AG08395 (cell line): ENCODE data around the gene SMG7.

ENCODE experiments used
- DNase-seq: peaks from one replicate; pipeline ENCODE4 v3.0.0; 2012; ENCODE audit warnings: mixed read lengths, low spot score

SMG7 gene

DNA sequence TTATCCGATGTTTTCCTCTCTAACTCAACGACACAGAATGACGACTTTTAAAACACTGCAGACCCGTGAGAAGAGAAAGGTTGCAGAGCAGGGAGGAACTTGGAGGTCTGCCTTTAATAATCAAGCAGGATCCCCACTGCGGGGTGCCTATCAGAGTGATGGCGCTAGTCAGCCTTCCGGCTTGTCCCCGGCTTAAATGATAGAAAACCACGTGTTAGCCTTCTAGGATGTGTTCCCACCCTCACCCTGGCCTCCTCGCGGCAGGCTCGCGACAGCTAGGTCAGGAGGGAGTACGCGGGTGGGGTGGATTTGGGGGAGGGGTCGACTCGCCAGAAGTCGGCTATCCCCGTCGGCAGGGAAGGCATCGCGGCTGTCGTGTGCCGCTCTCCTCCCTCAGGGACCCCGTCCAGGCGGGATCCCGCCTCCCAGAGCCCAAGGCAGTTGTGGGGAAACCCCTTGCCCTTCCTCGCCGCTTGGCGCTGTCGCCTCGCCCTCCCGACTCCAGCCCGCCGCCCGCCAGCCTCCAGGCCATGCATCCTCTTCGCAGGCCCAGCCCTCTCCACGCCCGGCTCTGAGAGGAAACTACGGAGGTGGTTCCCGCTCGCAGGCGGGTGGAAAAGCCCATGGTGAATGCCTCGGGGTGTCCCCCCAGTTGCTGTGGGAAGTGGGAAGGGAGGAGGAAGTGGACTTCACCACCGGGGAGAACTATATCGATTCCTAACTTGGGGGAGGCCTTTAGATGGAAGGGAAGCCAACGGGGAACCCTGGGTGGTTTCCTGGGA is 1.1 kb upstream of the SMG7 start:
- DNase-seq: peak; percentile 59

DNA sequence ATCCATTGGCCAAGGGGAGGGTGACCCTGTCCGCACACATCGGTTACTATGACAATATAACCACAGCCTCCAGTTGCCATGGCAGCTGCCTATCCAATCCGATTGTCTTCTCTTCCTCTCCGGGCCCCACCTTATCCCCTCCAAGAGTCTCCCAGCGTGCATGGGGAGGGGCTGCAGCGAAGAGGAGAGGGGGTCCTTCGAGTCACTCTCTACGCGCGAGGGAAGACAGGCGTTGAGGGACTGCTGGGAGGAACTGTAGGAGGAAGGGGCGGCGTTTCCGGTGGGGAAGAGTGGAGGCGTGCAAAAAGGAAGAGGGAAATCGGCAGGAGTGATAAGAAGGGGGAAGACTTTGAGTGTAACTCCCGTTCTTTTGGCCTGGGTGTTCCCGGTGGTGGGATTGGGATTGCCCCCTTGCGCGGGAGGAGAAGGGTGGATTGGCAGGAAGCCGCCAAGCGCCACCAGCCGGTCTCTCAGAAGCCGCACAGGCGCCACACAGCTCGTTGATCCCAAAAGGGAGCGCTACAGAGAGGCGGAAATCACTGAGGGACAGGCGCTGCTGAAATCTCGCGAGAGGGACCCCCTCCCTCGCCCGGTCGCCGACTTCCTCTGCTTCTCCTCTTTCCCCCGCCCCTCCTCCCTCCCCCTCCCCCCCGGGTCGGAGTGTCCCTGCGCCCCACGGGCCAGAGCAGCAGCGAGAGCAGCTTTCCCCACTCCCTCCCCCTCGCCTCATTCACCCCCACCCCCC is 384 bp upstream of the SMG7 start:
- DNase-seq: peak; percentile 96

DNA sequence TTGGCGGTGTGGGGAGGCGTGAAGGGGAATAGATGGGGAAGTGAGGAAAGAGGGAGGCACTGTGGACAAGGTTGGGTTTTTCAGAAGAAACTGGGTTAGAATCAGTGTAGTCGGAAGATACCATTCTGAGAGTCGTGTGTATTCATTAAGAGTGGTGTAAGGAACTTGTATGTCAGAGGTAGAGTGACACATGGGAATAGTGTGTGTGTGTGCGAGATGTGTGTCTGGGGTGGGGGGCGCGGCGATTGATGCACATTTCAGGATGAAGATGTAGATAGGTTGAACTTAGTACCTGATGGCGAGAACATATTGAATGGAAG is 878 bp downstream of the SMG7 start:
- DNase-seq: no peak

DNA sequence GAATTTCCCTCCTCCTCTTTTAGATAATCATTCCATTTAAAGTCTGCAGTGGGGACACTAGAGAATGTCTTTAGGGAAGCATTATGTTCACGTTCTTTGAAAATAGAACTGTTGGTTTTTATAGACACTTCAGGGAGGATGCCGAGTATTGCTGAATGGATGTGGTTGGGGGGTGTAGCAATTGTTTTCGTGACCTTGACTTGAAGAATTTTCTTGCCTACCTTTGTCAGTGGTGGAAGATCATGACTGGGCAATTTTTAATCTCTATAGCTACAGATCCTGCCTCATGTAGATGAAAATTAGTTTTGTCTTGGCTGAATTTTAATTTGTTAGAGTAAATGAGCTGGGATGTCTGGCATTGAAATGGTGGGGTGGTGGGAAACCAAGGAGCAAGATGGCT is 3.8 kb downstream of the SMG7 start:
- no peak for DNase-seq

DNA sequence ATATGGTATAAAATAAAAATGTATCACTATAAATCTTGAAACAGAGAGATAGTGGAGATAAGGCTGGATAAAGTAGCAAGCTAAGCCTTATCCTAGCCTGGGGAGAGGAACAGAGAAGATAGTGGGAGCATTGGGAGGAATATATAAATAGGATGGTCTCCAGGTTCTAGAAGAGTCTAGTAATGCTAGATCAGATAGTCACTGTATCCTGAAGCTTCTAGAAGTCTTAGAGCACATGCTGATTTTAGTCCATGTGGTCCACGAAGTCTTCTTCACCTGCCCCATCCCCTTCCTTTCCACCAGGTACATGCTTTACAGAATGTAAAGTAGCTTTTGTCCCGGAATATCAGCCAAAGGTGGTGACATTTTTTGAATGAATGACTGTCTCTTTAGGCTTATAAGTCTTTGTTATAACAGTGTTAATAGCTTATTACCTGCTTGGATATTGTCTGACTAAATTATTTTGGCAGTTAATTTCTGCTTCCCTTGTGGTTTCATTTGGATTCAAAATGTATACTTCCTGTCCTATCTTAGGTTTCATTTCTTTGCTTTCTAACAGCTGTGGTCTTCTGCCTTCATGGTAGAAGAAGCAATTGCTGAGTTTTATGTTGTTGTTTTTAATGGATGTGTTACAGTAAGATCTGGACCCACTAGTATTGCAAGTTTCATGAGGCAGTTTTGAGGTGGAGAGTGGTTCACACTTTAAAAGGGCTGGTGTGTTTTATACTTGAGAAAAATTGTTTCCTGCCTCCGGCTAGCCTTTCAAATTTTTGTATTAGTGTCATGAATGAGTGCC is 5.9 kb downstream of the SMG7 start:
- no peak for DNase-seq

DNA sequence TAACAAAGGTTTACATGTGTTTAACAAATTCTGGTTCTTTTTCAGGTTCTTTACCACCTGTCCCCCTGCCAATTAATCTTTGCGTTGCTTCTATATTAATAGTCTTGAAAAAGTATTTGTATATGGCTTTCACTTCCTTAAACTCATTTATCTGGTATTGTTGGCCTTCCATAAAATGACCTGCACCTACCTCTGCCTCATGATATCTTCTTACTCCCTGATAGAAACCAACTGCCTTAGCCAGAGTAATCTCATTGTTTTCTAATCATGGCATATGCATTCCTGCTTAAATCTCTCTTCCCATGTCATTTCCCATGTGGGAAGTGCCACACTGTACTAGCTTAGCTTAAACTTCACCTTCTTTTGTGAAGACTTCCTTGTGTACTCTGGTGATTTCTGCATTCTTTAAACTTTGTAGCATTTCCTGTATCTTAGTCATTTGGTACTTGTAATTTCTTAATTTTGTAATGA is 8.7 kb downstream of the SMG7 start:
- DNase-seq: peak; percentile 1

DNA sequence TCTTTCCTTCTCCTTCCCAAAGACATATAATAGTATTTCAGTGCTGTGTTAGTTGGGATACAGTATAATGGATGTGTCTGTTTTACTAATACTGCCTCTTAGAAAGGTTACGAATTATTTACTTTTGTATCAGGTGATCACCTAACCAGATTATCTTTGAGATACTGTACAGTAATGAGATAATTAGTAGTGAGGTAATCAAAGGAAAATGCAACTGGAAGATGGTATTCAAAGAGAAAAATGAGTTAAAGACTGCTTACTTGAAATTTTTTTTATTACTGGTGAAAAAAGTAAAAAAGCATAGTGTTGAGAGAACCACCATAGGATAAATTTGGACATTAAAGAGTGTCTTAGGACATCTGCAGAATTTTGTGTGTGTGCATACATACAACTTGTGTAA is 10.9 kb downstream of the SMG7 start:
- no peak for DNase-seq

DNA sequence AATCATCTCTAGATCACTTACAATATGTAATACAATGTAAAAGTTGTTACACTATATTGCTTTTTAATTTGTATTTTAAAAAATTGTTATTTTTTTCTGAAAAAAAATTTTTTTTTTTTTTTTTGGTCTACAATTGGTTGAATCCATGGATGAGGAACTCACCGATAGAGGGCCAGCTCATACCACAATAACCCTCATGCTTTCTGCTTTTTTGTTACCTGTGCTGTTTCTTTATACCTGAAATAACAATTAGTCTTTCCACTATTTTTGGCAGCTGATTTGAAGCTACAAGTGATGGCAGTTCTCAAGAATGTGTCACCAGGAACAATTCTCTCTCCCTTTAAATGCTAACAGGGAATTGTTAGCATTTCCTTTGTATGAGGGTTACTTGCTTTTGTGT is 12.0 kb downstream of the SMG7 start:
- no peak for DNase-seq

DNA sequence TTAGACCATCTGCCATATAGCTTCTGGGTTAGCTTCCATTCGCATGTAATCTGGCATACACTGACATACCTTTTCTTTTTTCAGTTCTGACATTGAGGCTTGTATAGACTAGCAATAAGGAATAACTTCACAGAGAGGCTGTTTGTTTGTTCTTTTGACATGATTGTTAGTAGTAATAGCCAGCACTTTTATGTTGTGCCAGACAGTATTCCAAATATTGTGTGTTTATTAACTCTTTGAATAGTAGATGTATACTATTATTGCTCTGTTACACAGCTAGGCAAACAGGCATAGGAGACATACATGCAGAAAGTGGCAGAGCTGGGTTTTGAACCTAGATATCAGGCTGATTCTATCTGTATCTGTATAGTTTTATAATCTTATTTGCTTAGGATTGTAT is 12.6 kb downstream of the SMG7 start:
- DNase-seq: no peak

DNA sequence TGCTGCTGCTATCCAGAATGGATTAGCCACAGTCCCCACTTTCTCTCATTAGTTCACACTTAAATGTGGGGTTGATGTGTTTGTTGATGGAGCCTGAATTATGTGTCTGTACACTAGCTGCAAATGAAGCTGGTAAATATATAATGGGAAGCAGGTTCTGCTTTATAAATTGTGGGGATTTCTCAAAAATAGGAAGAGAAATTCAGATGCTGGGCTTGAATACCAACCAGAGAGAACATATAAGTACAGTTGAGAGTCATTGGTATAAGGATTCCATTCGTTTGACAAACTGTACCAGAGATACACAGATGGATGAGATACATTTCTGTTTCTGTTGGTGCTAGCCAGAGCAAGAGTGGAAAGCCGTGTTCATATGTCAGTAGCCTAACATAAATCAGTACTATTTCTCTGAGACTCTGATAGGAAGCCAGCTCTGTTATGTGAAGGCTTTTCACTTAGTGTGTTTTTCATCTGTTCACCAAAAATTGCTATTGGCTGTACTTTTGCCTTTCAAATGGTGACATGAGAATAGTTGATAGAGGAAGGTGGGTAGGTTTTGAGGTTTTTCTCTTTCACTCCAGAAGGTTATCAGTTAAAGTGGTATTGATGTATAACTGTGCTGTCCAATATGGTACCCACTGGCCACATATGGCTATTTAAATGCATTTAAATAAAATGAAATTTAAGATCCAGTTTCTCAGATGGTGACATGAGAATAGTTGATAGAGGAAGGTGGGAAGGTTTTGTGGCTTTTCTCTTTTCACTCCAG is 15.6 kb downstream of the SMG7 start:
- no peak for DNase-seq

DNA sequence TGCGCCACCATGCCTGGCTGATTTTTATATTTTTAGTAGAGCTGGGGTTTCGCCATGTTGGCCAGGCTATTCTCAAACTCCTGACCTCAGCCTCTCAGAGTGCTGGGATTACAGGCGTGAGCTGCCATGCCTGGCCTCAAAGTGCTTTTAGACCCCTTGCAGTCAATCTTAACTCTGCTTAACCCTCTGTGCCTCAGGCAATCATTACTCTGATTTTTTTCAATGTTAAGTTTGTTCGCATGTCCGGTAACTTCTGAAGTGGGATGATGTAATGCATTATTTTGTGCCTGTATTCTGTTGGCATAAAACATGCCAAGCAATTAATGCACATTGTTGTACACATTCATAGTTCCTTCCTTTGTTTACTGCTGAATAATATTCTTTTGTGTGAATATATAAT is 18.6 kb downstream of the SMG7 start:
- no peak for DNase-seq

DNA sequence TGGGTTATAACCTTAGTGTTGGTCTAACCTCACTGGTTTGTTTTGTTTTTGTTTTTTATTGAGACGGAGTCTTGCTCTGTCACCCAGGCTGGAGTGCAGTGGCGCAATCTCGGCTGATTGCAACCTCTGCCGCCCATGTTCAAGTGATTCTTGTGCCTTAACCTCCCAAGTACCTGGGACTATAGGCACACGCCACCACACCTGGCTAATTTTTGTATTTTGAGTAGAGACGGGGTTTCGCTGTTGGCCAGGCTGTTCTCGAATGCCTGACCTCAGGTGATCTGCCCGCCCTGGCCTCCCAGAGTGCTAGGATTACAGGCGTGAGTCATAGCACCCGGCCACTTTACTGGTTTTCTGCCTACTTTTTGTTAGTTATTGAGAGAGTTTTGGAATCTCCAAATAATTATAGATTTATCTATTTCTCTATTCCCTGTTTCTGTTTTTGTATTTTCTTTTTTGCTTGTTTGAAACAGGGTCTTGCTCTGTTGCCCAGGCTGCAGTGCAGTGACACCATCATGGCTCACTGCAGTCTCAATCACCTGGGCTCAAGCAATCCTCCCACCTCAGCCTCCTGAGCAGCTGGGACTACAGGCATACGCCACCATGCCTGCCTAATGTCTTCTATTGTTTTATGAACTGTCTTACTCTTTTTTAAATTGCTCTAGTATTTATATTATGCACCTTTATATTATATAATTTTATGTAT is 21.4 kb downstream of the SMG7 start:
- DNase-seq: no peak

DNA sequence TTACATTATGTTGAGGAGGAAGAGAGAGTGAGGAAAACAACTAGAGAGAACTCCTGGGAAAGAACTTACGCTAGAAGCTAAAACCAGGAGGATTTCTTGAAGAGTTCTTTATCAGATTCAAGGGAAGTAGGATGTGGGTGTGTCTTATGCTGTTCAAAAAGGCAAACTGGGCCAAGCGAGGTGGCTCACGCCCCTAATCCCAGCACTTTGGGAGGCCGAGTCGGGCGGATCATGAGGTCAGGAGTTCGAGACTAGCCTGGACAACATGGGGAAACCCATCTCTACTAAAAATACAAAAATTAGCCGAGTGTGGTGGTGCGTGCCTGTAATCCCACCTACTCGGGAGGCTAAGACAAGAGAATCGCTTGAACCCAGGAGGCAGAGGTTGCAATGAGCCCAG is 23.1 kb downstream of the SMG7 start:
- no peak for DNase-seq

DNA sequence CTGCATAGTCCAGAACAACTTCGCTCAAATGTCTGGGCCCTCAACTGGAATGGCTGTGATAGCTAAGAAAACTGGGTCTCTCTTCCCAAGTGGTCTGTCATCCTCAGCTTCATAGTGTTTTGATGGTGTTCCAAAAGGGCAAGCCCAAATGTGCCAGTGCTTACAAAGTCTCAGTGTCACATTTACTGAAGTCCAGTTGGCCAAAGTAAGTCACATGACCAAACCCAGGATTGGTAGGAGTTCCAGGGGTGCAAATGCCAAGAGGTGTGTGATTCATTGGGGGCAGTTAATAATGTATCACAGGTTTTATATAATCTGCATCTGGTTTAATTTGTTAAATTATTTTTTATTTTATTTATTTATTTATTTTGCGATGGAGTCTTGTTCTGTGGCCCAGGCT is 24.9 kb downstream of the SMG7 start:
- no peak for DNase-seq

DNA sequence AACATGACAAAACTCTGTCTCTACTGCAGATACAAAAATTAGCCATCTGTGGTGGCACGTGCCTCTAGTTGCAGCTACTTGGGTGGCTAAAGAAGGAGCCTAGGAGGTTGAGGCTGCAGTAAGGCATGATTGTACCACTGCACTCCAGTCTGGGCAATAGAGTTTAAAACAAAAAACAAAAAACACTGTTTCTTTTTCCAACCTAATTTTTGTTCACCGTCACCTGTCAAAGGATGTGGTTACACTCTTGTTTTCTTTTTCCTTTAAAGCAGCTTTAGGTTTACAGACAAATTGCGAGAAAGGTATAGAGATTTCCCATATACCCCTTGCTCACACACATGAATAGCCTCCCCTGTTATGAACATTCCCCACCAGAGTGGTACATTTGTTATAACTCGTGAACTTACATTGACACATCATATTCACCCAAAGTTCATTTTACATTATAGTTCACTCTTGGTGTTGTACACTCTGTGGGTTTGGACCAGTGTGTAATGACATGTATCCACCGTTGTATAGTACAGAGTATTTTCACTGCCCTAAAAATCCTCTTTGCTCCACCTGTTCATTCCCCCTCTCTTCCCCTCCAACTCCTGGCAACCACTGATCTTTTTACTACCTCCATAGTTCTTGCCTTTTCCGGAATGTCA is 26.2 kb downstream of the SMG7 start:
- no peak for DNase-seq

DNA sequence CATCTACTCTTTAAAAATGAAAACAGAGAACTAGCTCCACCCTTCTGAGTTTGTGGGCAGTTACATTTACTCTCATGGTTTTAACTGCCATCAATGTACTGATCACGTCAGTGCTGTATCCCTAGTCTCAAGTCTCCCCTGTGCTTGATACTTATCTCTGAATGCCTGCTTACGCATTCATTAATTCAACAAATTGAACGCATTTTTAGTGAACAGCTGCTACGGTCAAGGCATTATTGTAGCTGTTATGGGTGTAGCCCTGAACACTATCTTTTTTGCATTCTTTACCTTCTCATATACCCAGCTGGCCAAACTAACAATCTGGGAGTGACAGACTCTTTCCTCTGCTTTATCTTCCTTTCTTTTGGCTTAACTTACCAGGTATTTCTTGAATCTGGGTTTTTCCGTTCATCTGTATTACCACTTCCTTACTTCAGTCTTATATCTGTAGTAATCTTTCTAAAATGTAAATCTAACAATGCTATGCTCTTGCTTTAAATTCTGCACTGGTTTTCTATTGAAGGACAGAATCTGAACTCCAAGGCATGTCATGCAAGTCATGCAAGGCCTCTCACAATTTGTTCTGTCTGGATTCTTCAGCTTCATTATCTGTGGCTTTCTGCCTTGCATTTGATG is 33.3 kb downstream of the SMG7 start:
- no peak for DNase-seq

DNA sequence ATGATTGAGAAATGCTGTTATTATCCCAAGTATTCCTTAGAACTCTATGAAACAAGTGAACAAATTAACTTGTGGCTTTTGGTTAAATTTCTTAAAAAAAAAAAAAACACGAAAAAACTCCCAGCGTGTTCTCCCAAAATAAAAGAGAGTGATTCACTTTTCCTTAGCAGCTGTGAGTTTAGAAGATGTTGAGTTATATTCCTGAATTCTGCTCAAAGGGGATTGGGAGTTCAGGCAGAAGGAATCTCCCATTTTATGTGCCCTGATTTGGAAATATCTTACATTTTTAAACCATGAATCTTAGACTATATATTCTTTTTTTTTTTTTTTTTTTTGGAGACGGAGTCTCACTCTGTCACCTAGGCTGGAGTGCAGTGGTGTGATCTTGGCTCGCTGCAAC is 34.3 kb downstream of the SMG7 start:
- DNase-seq: peak; percentile 11

DNA sequence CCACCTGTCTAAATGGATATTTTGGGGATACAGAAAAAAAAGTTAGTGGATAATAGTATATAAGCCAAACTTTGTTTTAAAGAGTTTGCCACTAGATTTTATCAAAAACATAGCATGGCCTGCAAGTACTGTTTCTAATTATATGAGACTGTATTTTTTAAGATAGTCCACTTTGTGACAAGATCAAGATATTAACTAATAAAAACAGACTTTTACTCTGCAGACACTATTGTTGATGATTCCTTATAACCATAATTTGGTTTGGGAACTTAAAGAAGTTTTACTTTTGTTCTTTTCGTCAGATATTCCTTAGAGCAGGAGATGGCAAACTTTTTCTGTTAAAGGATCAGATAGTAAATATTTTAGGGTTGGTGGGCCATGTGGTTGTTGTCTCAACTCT is 36.4 kb downstream of the SMG7 start:
- DNase-seq: no peak

DNA sequence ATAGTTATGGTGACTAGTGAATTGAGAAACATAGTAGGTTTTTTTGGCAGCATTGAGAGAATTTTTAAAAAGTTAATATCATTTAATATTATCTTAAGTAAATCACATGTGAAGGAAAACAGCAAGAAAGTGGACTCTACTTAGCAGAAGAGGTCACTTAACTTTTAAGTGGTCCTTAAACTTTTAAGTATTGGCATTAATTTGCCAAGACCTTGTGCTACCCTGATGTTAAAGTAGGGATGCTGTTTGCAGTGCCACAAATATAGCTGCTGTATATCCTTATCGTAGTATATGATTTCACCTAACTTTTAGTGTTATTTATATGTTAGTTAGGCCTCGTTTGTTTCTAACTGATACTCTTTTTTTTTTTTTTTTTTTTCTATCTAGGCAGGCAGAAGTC is 40.2 kb downstream of the SMG7 start:
- DNase-seq: no peak

DNA sequence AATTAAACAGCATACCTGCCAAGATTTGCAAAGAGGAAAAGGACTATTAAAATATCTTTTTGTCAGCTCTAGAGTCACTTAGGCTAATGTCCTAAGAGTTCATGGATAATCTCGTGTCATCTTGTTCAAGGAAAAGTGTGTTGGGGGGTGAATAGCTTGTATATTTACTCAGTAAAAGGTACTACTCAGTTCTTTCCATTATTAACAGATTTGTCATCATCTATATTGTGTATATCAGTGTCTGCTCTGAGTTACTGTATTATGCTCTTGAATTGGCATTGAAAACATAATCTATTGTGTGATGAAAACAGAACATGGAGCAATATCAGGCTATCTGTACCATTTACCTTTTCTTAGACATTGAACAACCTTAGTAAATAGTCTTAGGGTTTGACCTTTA is 41.9 kb downstream of the SMG7 start:
- DNase-seq: no peak
